ENCODE measurements around the gene SNU13.

DNA sequence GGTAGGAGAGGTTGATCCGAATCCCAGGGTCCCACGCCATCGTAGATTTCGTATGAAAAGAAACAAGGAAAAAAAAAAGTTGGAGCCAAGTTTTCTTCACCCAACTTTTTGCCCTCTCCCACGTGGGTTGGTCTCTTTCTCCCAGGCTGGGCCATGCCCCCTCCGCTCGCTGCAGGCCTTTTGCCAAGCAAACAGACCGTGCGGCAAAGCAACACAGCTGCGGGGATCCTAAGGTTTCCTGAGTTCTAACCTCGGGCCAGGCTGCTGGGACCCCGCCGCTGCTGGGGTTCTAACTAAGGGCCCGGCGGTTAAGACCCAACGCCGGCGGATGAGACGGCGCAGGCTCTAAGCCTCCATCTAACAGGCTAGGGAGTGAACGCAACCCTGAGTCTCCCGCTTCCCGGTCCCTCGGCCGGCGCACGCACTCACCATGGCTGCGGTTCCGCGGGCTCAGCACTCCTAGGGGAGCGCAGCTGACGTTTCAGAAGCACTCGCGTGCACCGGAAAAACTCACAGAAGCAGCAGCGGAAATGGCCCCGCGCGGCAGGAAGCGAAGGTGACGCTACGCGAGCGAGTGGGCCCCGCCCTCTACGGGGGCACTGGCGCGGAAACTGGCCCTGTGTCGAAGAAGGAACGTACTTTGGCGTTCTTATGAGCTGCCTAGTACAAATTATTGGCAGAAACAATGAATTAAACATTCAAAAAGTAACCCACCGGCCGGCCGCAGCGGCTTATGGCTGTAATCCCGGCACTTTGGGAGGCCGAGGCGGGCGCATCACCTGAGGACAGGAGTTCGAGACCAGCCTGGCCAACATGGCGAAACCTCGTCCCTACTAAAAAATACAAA lies at the start of gene SNU13:
- no peak for TF ChIP-seq CTCF (IDR thresholded peaks at IDR 0.05; ENCODE audit: borderline replicate concordance, extremely low read depth, low read length, poor library complexity, severe bottlenecking)
- no peak for TF ChIP-seq EZH2 (IDR thresholded peaks at IDR 0.05; ENCODE audit: borderline replicate concordance, low read depth, low read length, severe bottlenecking)
